Measurements from ENCODE around the gene FOXJ3. TPM values are rescaled to one million over a fixed set of nuclear protein-coding genes. Genes with fewer than 3 reads are reported as not detected.

The FOXJ3 gene
- total RNA-seq, 4 donors from 2014 or later, result 50.2 to 63.1 (median 56.6) TPM

- TF ChIP-seq, protein P1, sequence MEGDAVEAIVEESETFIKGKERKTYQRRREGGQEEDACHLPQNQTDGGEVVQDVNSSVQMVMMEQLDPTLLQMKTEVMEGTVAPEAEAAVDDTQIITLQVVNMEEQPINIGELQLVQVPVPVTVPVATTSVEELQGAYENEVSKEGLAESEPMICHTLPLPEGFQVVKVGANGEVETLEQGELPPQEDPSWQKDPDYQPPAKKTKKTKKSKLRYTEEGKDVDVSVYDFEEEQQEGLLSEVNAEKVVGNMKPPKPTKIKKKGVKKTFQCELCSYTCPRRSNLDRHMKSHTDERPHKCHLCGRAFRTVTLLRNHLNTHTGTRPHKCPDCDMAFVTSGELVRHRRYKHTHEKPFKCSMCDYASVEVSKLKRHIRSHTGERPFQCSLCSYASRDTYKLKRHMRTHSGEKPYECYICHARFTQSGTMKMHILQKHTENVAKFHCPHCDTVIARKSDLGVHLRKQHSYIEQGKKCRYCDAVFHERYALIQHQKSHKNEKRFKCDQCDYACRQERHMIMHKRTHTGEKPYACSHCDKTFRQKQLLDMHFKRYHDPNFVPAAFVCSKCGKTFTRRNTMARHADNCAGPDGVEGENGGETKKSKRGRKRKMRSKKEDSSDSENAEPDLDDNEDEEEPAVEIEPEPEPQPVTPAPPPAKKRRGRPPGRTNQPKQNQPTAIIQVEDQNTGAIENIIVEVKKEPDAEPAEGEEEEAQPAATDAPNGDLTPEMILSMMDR (IDR thresholded peaks at IDR 0.05; ENCODE audit: low read depth), result no peak
Measured at GRCh38 chr1:42288311-42288985, 46.6 kb downstream of the FOXJ3 start.

- TF ChIP-seq, protein P1 (IDR thresholded peaks at IDR 0.05; ENCODE audit: low read depth), result no peak
Measured at GRCh38 chr1:42282867-42283583, 52.0 kb downstream of the FOXJ3 start.

- TF ChIP-seq, protein P1 (IDR thresholded peaks at IDR 0.05; ENCODE audit: low read depth), result no peak
Measured at GRCh38 chr1:42282024-42282579, 52.9 kb downstream of the FOXJ3 start.

DNA sequence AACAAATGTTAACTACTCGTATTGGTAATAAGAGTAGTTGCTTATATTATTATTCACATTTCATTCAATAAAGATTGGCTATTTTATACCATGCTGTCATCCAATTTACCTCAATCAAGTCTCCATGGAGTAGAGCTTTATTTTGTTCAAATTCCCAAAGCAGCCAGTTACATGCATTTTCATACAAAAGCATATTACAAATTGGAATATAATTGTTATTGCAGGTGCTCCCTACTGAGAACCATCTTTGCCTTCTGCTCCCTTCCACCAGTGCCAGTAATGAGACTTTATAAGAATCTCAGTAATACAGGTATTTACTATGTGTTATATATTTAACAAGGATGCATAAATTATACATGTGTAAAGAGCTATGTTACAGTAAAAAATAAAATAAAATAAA, 54.2 kb downstream of the FOXJ3 start:
- TF ChIP-seq, protein P1 (IDR thresholded peaks at IDR 0.05; ENCODE audit: low read depth), result no peak

DNA sequence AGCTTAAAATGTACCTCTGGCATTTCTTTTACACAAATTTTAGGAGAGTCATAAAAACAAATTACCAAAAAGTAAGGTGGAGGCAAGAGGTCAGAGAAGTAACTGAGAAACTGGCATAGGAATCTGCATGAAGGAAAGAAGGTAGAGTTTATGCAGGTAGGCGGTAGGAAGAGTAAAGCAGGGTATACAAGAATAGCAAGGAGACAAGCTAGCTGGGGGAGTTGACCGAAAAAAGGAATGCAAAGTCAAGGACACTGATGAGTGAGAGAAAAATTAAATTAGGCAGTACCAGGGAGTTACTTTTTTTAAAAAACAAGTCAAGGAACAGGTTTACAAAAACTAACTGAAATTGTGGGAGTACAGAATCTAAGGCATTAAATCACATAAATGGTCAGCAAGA, 56.0 kb downstream of the FOXJ3 start:
- TF ChIP-seq, protein P1 (IDR thresholded peaks at IDR 0.05; ENCODE audit: low read depth), result no peak

GRCh38 chr1:42272920-42273319, 62.1 kb downstream of the FOXJ3 start:
- TF ChIP-seq, protein P1 (IDR thresholded peaks at IDR 0.05; ENCODE audit: low read depth), result no peak

DNA sequence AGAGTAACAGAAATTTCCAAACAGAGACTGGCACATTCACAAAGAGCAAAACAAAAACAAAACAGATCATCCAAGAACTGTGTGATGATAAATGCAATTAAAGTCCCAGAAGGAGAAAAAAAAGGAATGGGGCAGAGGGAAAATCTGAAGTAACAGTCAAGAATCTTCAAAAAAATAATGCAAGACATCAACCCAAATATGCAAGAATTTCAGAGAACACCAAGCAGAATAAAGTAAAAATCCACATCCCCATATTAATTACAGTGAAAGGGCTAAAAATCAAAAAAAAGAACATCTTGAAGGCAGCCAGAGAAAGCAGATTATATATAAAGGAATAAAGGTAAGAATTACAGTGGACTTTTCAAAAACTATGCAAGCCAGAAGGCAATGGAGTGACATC, 67.1 kb downstream of the FOXJ3 start:
- TF ChIP-seq, protein P1 (IDR thresholded peaks at IDR 0.05; ENCODE audit: low read depth), result no peak
